GM19324 (cell line): ENCODE measurements around the gene IDS.
"Not testable (repeated sequence)": the region's sequence is repeated elsewhere in the genome, so short reads cannot be mapped to it uniquely, and the experiment has no call there.

ENCODE experiments used
- ATAC-seq: cut with Tn5 transposase; IDR thresholded peaks from one replicate; pipeline ENCODE4 v1.9.1; 2021; ENCODE audit warnings: mild to moderate bottlenecking, moderate library complexity; ENCODE audit not compliant: unreplicated experiment, low FRiP score

Gene IDS, protein sequence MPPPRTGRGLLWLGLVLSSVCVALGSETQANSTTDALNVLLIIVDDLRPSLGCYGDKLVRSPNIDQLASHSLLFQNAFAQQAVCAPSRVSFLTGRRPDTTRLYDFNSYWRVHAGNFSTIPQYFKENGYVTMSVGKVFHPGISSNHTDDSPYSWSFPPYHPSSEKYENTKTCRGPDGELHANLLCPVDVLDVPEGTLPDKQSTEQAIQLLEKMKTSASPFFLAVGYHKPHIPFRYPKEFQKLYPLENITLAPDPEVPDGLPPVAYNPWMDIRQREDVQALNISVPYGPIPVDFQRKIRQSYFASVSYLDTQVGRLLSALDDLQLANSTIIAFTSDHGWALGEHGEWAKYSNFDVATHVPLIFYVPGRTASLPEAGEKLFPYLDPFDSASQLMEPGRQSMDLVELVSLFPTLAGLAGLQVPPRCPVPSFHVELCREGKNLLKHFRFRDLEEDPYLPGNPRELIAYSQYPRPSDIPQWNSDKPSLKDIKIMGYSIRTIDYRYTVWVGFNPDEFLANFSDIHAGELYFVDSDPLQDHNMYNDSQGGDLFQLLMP

DNA sequence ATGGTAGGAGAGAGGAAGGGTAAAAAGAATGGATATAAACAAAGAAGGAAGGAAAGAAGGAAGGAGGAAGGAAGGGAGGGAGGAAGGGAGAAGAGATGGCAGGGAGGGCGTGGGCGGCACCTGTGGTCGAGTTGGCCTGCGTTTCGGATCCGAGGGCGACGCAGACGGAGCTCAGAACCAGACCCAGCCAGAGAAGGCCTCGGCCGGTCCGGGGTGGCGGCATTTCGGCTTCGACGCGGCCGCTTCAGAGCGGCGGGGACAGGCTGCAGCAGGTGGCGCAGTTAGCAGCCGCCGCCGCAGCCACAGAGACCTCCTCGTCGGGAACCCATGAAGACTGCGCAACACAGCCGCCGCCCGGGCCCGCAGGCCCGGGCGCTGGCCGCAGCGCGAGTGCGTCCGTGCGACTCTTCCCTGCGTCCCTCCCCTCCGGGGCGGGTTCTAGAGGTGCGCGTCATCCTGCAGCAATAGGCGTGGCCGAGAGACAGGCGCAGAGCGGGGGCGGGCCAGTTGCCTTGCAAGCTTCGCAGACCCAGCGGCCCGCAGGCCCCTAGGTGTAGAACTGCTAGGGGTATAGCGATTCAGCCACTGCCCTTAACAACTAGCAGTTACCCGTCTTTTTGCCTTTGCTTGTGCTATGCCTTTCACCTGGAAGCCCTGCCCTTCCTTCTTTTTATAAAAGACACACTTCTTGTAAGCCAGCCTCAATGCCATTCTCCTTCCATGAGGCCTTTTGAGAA lies at the start of gene IDS:
Gene IDS (minus strand): TSS at position 392 of the 737 bp plus-strand sequence. CDS start 169 bp downstream, at position 223.
- ATAC-seq, result peak; percentile 81

DNA sequence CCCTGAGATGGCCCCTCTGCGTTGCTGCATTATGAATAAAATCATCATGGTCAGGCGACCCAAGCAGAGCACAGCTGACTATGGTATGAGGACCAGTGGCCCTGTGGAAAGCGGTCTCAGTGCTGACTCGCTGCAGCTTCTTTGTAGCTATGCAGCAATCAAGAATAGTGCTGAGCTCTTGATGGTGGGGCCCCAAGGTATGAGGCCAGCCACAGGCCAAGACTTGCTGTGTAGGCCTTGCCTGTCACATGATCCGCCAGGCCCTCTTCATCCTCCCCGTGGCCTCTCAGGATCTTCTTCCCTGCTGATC lies 46.8 kb upstream of the IDS start:
- not testable (repeated sequence) for ATAC-seq

DNA sequence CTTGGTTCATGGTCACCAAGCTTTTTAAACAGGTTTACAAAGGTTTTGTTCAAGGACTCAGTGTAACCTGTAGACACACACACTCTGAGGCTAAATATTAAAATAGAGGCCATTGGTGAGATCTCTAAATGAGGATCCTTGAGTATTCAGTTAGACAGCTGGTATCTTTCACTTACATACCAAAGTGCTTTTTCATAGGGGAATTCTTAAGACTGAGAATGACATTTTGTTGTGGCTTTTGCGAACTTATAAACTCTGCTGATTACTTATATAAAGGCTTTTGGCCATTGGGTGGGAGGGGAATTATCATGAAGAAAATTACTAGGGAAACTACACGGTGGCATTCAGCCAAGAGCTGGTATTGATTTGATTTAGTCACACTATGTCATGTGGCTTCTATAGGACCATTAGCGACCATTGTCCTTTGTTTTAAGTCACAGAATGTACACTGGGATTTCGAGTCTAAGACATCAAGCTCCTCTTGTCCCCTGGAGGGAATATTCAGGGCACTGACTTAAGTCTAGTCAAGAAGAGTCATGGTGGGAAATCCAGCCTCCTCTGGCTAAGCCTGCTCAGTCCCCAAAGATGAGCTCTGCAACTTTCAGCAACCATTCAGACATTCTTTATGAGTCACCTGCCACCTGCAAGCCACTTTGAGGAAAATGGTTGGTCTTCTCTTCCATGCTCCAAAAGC lies 46.3 kb upstream of the IDS start:
- ATAC-seq, result not testable (repeated sequence)

DNA sequence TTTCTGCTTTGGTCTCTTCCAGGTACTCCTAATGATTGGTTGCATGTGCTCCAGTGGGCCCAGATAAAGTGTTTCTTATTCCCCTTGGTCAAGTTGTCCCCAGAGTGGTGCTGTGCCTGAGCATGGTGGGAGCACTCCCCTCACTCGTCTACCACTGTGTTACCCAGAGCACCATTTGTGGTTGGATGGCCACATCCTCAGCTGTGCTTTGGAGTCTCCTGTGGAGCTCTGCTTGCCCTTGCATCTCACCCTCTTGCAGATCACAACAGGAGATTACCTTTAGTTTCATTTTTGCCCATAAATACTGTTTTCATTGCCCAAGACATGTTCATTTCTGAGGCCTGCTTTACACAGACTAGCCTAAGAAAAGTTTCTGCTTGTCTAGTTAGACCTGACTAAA lies 45.3 kb upstream of the IDS start:
- not testable (repeated sequence) for ATAC-seq

DNA sequence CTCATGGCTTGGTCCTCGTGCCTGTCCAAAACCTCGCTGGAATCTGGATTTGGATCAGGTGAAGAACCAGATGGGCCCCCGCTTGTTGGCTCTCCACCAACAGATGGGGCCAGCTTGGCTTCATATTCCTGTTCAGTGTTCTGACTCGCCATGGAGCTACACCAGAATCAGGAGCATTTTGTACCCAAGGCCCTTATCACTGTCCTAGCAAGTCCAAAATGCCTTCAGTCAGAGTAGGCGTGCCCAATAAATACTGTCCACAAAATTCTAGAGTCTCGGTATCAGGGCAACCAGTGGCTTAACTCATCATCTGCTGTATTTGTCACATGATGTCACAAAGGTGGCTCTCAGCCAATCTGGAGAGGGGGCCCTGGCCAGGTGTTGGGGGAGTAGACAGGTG lies 44.6 kb upstream of the IDS start, which contains the start of gene HSFX3:
Gene HSFX3 (minus strand): TSS at position 224 of the 400 bp plus-strand sequence. CDS start 72 bp downstream, at position 152.
- not testable (repeated sequence) for ATAC-seq

DNA sequence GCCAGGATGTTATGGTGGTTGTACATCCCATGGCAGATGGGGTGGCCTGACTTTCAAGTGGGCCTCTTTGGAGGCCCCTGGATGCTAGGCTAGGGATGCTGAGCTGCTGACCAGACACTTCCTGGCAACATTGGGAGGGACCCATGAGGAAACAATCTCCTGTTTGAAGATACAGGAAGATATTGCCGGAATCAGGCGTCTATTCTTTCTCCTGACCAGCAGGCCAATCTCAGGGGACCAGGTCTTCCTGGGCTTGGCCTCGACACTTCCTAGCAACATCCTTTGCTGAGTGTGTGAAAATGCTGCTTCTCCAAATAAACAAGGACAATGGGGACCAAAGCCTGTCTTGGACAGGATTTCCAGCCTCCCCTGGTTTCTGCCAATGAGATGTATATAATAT lies 42.7 kb upstream of the IDS start:
- ATAC-seq, result not testable (repeated sequence)

DNA sequence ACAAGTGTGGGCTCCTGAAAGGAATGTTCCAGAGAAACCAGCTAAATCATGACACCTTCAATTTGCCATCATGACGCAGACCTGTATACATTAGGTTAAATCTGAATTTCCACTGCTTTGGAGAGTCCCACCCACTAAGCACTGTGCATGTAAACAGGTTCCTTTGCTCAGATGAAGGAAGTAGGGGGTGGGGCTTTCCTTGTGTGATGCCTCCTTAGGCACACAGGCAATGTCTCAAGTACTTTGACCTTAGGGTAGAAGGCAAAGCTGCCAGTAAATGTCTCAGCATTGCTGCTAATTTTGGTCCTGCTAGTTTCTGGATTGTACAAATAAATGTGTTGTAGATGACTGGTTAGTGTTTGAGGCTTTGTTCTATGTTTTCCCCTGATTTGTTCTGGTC lies 41.9 kb upstream of the IDS start:
- not testable (repeated sequence) for ATAC-seq

DNA sequence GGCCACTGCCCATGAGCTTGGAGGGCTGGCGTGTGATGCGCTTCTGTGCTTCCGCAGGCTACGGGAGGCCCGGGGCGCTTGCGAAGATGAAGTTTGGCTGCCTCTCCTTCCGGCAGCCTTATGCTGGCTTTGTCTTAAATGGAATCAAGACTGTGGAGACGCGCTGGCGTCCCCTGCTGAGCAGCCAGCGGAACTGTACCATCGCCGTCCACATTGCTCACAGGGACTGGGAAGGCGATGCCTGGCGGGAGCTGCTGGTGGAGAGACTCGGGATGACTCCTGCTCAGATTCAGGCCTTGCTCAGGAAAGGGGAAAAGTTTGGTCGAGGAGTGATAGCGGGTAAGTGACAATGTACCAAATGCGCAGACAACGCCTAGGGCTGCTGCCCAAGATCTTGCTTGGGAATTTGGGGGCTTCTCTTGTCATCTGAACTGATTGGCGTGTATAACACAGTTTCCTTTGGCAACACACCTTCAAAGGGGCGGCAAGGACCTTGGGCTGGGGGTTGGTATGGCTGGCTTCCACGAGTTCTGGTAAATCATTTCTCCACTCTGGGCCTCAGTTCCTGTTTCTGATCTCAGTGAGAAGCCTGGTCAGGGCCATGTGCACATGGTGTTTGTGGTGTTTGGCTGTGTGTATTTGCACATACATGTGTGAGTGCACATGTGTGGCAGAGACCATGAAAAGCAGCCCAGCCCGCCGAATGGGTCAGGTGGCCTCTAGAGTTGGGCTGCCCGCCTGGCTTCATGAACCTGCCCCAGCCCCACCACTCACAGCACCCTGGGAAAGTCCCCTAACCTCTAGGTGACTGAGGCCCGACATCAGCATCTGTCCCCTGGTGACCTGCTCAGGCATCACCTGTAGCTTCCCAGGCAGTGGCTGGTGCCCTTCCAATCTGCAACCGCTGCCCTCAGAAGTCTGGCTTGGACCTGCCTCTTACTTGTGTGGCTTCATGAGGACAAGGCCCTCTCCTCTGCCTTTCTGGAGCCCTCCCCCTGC lies 40.7 kb upstream of the IDS start:
- not testable (repeated sequence) for ATAC-seq

DNA sequence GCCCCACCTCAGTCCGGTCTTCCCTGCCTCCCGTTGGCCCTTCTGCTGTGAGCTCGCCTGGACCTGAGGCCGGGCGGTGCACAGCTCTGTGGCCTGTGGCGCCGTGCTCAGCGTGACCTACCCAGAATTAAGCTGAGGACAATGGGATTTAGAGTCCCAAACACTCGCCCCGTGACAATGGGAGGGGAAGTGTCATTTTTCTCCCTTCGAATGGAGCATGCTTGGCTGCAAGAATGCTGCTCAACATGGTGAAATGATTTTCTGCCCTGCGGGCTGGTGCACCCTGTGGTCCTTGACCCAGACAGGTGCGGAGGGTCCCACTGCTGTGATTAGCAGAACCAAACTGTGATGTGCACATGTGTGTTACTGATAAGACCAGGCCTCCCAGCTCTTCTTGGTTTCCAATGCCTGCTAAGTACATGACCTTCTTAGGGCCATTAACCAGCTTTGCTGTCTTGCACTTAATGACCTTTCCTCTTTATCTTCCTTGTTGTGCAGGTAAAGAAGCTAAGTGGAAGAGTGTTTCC lies 36.5 kb upstream of the IDS start:
- ATAC-seq, result no peak

DNA sequence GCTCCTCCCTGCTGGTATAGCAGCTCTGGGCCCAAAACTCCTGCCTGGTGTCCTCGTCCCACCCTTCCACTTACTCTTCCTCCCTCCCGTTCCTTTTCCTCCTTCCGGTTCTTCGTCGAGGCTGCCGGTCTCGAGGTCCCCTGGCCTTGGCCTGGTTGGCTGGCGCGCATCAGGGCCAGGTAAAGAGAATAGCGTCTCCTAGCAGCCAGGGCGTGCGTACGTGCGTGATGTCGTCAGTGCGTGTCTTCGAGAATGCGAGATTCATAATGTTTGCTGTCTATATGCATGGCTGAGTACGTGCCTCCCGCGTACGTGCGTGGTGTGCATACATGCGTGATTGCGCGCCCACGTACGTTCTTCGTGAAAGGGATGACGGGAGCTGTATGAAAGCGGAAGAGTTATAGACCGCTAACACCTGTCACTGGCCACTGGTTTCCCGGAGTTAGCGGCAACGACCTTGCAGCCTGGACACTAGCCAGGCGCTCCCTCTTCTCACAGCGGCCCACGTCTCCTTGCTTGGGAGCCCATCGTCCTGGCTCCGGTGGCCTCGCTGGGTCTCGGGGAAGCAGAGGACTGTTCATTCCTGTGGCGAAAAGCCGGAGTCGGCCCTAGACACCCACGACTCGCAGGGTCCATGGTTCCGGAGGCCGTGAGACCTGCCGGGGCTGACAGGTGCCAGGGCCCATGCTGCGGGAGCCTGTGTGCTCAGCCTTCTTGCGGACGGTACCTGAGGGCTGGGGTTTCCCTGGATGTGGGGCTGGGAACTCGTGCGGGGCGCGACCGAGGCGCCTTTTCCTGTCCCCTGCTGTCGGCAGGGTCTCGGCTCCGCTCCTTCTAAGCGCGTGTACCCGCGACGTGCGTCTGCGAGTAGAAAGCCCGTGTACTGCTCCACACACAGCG lies 35.8 kb upstream of the IDS start, which contains the start of gene EOLA1:
Gene EOLA1 (plus strand): TSS at position 392 of the 900 bp plus-strand sequence. CDS start 4,619 bp downstream, outside the sequence.
- peak; percentile 84 for ATAC-seq

DNA sequence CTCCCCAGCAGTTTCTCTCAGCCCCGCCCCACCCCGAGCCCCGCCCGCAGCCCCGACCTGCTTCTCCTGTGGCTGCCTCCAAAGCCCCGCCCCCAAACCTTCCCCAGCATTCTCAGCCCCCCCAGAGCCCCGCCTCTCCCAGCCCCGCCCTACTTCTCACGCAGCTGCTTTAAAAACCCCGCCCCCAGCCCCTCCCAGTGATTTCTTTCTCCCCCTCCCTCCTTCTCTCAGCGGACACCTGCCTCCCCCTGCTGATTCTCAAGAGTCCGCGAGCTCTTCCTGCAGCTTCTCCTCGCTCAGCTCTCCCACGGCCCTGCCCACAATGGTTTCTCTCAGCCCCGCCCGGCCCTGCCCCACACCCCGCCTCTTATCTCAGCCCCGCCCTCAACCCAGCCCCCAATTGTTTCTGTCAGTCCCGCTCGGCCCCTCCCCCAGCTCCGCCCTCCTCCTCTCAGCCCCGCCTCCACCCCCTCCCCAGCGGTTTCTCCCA lies 35.1 kb upstream of the IDS start:
- peak; percentile 28 for ATAC-seq

DNA sequence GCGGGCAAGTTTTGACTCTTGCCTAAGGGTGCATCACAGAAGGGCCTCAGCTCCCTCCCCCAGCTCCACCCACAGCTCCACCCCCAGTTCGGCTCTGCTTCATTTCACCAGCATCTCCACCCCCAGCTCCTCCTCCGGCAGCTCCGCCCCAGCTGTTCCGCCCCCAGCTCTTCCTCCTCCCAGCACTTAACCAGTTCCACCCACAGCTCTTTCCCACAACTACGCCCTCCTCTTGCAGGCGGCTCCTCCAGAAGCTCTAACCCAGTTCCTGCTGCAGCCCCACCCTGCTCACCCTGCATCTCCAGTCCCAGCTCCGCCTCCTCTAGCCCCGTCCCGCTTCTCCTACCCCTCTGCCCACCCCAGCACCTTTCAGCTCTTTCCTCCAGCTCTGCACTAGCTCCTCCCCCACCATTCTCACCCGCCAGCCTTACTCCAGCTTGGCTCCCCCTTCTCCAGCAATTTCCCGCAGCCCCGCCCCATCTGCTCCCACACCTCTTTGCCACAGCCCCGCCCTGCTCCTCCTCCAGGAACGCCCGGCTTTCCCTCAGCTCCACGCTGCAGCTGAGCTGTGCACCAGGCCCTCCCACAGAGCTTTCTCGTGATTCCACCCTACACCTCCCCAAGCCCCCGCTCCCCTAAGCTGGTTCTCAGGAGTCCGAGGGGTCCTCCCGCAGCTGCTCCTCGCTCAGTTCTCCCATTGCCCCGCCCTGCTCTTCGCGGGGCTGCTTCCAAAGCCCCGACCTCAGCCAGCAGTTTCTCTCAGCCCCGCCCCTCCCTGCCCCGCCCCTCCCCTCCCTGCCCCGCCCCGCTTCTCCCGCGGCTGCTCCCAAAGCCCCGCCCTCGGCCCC lies 34.4 kb upstream of the IDS start:
- ATAC-seq, result peak; percentile 46

DNA sequence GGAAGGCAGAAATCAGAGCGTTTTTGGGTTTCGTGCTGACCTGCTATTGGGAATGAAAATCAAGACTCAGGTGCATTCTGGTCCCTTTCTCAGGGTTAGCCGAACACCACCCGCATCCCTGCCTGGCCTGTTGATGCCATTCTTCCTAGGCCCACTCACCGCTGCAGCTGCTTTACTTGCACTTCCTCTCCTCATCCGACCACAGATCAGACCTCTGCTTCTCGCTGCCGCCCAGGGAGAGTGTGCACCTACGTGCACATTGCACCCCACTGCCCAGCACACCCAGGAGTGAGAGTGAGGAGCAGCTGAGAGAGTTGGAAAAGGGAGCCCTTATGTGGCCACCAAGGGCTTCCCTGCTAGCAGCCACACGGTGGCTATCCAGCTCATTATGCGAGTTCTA lies 32.4 kb upstream of the IDS start:
- ATAC-seq, result not testable (repeated sequence)

DNA sequence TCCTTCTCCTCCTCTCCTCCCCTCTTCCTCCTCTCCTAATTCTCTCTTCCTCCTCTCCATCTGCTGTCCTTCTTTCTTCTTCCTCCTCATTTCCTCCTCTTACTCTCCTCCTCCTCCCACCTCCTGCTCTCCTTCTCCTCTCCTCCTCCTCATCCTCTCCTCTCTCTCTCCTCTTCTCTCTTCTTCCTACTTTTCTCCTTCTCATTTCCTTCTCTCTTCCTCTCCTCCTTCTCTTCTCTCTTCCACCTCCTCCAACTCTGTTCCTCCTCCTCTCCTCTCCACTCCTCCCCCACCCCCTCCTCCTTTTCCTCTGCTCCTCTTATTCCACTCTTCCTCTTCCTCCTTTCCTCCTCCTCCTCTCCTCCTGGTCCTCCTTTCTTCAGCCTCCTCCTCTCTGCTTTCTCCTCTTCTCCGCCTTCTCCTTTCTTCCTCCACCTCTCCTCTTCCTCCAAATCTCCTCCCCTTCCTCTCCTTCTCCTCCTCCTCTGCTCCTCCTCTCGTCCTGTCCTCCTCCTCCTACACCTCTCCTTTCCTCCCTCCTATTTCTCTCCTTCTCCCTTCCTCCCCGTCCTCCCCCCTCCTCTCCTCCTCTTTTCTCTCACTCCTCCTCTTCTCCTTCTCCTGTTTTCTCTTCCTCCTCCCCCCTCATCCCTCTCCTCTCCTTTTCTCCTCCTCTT lies 30.0 kb upstream of the IDS start:
- ATAC-seq, result not testable (repeated sequence)

DNA sequence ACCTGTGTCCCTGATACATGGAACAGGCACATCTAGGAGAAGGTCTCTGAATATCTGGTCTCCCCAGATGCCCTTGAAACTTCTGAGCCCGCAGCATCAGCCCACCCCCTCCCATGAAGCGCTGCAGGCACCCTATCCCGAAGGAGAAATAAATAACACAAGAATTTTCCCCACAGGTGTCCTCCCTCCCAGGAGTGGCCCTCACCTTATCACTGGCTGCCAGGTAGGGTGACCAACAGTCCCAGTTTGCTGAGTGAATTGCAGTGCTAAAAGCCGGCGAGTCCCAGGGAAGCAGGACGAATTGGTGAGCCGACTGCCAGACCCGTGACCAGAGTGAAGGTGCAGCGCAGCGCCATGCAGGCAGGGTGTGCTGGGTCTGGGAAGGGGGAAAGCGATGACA lies 28.9 kb upstream of the IDS start:
- ATAC-seq, result not testable (repeated sequence)

DNA sequence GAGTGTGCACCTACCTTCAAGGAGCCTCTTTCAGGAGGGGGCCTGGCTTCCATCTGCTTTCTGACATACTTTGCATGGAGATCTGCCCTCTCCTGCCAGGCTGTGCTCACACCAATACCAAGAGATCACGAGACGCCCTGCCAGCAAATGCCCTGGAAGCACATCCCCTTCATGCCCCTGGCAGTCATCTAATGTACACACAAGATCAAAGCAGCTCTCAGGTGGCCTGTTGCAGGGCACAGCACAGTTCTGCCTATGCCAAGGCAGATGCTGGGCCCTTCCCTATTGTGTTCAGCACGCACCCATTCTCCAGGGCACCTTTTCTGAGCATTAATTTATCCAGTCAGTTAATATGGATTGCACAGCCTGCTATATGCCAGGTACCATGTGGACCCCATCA lies 27.8 kb upstream of the IDS start:
- not testable (repeated sequence) for ATAC-seq

DNA sequence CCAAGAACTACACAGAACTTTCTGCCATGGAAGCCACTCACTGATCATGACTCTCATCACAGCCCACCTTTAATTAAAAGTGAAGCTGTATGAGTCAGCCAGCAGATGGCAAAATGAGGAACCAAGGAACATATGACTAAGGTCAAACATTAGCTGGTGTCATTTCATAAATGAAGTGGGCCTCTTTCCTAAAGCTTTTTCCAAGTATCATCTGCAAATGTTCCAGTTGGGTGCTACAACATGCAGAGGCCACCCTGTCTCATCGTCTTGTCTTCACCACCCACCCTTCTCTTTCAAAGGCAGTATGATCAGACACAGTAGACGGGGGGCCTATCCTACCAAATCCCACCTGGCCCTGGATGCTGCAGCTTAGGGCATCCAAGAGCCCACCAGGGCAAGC lies 26.5 kb upstream of the IDS start:
- peak; percentile 42 for ATAC-seq
